Spleen (tissue), 11 donors: ENCODE results near the gene MCC. TPM values are rescaled to one million over a fixed set of nuclear protein-coding genes. Genes with fewer than 3 reads are reported as not detected.
A peak's percentile ranks its signal among the peaks of the same experiment; 100 is the strongest.

Experiments
- DNase-seq: peaks from one replicate; pipeline ENCODE4 v3.0.0-alpha.2; 2020
- H3K27ac ChIP-seq, 8 donors: fragments of 200-600 bp; sonication (generic) in 7 of 8; 1 replicate in 4 of 8; 2 replicates in 4 of 8; pipeline versions ENCODE4 v1.5.0 to v1.8.0; 2016 to 2021; ENCODE audit warnings: inconsistent platforms in 4 of 8, mild to moderate bottlenecking in 4 of 8, moderate library complexity in 1 of 8
- H3K27me3 ChIP-seq, 7 donors: fragments of 200-600 bp; sonication (generic) in 6 of 7; replicated peaks in 1 of 7; 1 replicate in 4 of 7; 2 replicates in 3 of 7; pipeline versions ENCODE4 v1.5.0 to v1.8.0; 2016 to 2021; ENCODE audit warnings: inconsistent platforms in 3 of 7, mild to moderate bottlenecking in 1 of 7
- H3K36me3 ChIP-seq, 6 donors: fragments of 200-600 bp; sonication (generic) in 5 of 6; 1 replicate in 4 of 6; 2 replicates in 2 of 6; pipeline versions ENCODE4 v1.5.0 to v1.8.0; 2016 to 2021; ENCODE audit warnings: inconsistent platforms in 2 of 6
- H3K4me1 ChIP-seq, 6 donors: fragments of 200-600 bp; sonication (generic) in 5 of 6; 1 replicate in 3 of 6; 2 replicates in 3 of 6; pipeline versions ENCODE4 v1.5.0 to v1.8.0; 2016 to 2021; ENCODE audit warnings: inconsistent platforms in 3 of 6
- H3K4me3 ChIP-seq, 8 donors: fragments of 200-600 bp; sonication (generic) in 7 of 8; 1 replicate in 4 of 8; 2 replicates in 4 of 8; pipeline versions ENCODE4 v1.5.0 to v1.8.0; 2016 to 2021; ENCODE audit warnings: inconsistent platforms in 4 of 8, mild to moderate bottlenecking in 4 of 8, moderate library complexity in 2 of 8
- H3K9me3 ChIP-seq, 8 donors: fragments of 200-600 bp; sonication (generic) in 7 of 8; 1 replicate in 4 of 8; 2 replicates in 4 of 8; pipeline versions ENCODE4 v1.5.0 to v1.8.0; 2016 to 2021; ENCODE audit warnings: inconsistent platforms in 4 of 8
- POLR2A ChIP-seq, 3 donors: fragments of 450-650 bp; IDR thresholded peaks; one replicate each; pipeline ENCODE4 v1.5.1; 2017; ENCODE audit warnings: antibody characterized with exemption in 3 of 3, mild to moderate bottlenecking in 1 of 3
- POLR2AphosphoS5 ChIP-seq, 3 donors: sonication (generic); formaldehyde crosslinking; IDR thresholded peaks; one replicate each; pipeline ENCODE4 v1.5.1; 2017; ENCODE audit warnings: antibody characterized with exemption in 3 of 3
- WGBS, 5 donors: extraction: QIAGEN DNeasy Blood & Tissue Kit in 3 of 5; methylation state at CpG; one replicate each; pipeline versions ENCODE4 v1.1.5 to v1.1.7; 2013 to 2018; 5-methylcytosine and 5-hydroxymethylcytosine counted together
- intact Hi-C: fragments of 100-400 bp; cut with DNase I; formaldehyde crosslinking; loops from one replicate; pipeline ENCODE4 v1.15.0; 2023; ENCODE audit warnings: low total_unique reads
- polyA plus RNA-seq, 3 donors: library from polyadenylated mRNA; stranded (reverse); fragments of 200-250 nt; gene quantifications; one replicate each; pipeline ENCODE4 v1.2.1, GENCODE V29; 2013
- total RNA-seq, 7 donors: library from RNA; depleted of rRNA in 3 of 7; stranded (reverse); fragments of >200 nt in 3 of 7; fragmentation: NEBNext Ultra II Directional in 4 of 7; extraction: Animal tissue kit (Norgen Biotek cat#: 25700) in 4 of 7; gene quantifications; one replicate each; pipeline versions ENCODE4 v1.1.0 to v1.2.1, GENCODE V29; 2016 to 2021
- TF ChIP-seq, protein P1 (sequence below), 11 experiments: fragments of 200-600 bp in 7 of 11; fragments of 450-650 bp in 4 of 11; sonication (generic) in 4 of 11; IDR thresholded peaks in 8 of 11; conservative IDR thresholded peaks in 3 of 11; 1 replicate in 7 of 11; 2 replicates in 4 of 11; pipeline versions ENCODE4 v1.4.0 to v1.8.0; 2016 to 2021; ENCODE audit warnings: antibody characterized with exemption in 11 of 11, inconsistent platforms in 4 of 11, mild to moderate bottlenecking in 1 of 11
- donor health status: healthy with polysubstance abuse.
- donor health status: DM: no; HTN: no; CAD: no; lungs with moderate emphysema.
- donor health status: DM: no; HTN: no; CAD: no.
- donor health status: Bipolar disorder and iron deficiency.
- donor health status: healthy.
- donor health status: DM: no; HTN: no; CAD: no.
- donor health status: DM: yes; HTN: yes; CAD: no.

Gene MCC
- total and polyA plus RNA-seq, 10 donors, result 1.3 to 32.8 (median 15.8) TPM

DNA sequence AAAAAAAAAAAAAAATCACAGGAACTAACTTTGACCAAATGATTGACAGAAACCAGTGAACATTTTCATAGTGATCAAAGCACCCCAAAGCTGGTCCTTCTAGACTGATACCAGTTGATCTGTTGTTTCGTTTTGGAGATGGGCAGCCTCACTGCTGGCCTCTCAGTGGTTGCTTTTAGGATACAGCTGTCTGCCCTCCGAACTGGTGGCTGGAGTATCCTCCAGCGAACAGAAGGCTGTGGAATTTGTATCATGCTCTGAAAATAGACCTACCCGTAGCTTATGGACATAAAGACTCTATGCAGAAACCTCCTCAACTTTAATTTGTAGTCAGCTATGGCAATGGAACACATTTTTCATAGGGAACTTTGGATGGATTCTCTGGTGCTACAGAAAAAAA lies 462.7 kb downstream of the MCC start:
- intact Hi-C loops, result no loop called here
- H3K4me1 ChIP-seq, result peaks cover 8 to 35% (median 18%) of the 10 kb centered on the region in 6 donors

DNA sequence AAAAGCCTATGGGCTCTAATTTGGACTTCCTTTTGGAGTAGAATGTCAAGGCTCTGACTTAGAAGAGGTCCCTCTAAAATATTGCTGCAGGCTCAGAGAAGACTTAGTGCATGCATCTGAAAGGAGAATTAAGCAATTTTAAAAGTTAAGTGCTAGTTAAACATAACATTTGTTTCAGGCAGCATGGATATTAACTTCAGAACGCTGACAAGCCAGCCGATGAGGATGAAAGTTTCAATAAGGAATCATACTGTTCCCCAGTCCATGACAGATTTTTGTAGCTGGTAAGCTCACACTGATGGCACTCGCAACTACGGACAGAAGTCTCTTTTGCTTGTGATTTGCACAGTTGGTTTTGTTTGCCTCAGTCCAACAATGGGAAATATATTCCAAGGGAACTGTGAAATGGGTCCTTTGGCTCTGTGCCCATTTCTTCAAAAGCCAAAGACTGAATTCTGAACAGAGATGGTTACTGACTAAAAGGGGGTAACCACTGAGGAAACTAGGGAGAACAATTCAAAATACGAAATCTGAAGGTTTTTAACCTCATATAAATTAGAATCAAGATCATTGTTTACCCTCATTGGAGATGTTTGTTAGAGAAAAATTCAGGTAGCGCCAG lies 464.1 kb downstream of the MCC start:
- intact Hi-C loops, result no loop called here
- Histone ChIP-seq H3K27ac (peak overlapping the region in 6 of 8 donors; percentile 4 to 70 (median 52)), H3K9me3 (no peaks in the 10 kb centered on the region), H3K36me3 (peaks cover 0 to 97% (median 27%) of the 10 kb centered on the region in 6 donors), H3K4me1 (peaks cover 8 to 36% (median 18%) of the 10 kb centered on the region in 6 donors), H3K27me3 (no peaks in the 10 kb centered on the region), H3K4me3 (no peak overlapping the region)
- 77 to 95% (median 86%) methylated on average over 6 of the region's 6 CpGs for WGBS, 5 donors
- TF ChIP-seq, protein P1, sequence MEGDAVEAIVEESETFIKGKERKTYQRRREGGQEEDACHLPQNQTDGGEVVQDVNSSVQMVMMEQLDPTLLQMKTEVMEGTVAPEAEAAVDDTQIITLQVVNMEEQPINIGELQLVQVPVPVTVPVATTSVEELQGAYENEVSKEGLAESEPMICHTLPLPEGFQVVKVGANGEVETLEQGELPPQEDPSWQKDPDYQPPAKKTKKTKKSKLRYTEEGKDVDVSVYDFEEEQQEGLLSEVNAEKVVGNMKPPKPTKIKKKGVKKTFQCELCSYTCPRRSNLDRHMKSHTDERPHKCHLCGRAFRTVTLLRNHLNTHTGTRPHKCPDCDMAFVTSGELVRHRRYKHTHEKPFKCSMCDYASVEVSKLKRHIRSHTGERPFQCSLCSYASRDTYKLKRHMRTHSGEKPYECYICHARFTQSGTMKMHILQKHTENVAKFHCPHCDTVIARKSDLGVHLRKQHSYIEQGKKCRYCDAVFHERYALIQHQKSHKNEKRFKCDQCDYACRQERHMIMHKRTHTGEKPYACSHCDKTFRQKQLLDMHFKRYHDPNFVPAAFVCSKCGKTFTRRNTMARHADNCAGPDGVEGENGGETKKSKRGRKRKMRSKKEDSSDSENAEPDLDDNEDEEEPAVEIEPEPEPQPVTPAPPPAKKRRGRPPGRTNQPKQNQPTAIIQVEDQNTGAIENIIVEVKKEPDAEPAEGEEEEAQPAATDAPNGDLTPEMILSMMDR (IDR thresholded peaks at IDR 0.05 in 8 of 11, conservative IDR thresholded peaks at IDR 0.05 in 3 of 11), result no peak
- TF ChIP-seq POLR2AphosphoS5 (IDR thresholded peaks at IDR 0.05) (no peak), POLR2A (IDR thresholded peaks at IDR 0.05) (no peak)
- no peak for DNase-seq

More for the DNA sequence above, 462.7 kb downstream of the MCC start:
- peaks cover 0 to 87% (median 26%) of the 10 kb centered on the region in 6 donors for H3K36me3 ChIP-seq
- H3K4me3 ChIP-seq, result no peak overlapping the region
- WGBS, 5 donors, result 91 to 97% (median 96%) methylated on average over 4 of the region's 4 CpGs
- no peaks in the 10 kb centered on the region for H3K9me3 ChIP-seq
- no peak for DNase-seq
- H3K27ac ChIP-seq, result no peak overlapping the region
- no peaks in the 10 kb centered on the region for H3K27me3 ChIP-seq
- TF ChIP-seq POLR2AphosphoS5 (IDR thresholded peaks at IDR 0.05), result peak in 1 of 3 donors; percentile 9
- TF ChIP-seq, protein P1 (IDR thresholded peaks at IDR 0.05 in 8 of 11, conservative IDR thresholded peaks at IDR 0.05 in 3 of 11), result no peak

DNA sequence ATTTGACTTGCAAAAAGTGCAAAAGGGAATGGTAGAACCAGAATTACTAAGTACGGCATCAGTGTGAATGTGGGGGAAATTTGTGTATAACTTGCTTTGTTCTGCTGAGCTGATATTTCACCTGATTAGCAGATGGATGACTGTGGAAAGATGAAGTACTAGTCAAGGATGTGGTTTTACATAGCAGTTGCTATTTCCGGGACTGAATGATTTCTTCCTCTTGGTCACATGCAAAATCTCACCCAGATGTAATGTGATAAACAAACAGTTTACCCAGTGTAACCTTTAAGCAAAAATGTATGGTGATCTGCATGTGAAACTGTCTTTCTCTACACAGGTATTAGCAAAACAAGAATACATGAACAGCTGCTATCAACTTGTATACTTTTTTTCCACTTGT lies 465.6 kb downstream of the MCC start:
- H3K27ac ChIP-seq, result peak overlapping the region; percentile 19 to 70 (median 29)
- TF ChIP-seq, protein P1 (IDR thresholded peaks at IDR 0.05 in 8 of 11, conservative IDR thresholded peaks at IDR 0.05 in 3 of 11), result no peak
- TF ChIP-seq POLR2AphosphoS5 (IDR thresholded peaks at IDR 0.05), result peak in 2 of 3 donors; percentile 26 to 31

DNA sequence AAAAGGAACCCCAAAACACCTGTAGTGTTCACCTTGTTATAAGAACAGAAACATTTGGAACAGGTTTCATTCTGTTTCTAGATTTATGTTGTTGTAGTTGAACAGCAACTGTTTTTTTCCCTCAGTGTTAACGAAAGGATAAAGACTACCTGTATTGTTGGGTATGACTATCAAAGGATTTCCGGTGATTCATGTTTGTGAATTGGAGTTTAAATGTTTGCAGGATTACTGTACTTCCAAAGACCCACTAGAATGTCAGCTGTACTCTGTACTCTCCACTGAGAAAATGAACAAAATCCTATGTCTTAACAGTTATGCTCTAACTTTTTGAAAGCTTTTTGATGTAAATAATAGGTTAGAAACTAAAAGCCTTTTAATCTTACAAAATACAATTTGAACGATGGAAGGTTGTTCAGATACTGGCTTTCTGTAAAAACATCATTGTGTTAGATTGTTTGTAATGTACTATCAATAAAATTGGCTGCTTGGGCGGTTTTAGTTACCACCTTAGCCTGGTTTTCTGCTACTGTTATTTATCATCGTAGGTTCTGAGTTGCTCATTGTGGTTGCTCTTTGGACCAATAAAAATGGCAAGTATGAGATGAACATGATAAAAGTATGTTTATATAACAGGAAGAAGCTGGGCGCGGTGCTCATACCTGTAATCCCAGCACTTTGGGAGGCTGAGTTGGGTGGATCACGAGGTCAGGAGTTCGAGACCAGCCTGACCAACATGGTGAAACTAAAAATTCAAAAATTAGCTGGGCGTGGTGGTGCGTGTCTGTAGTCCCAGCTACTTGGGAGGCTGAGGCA lies 467.6 kb downstream of the MCC start:
- 83 to 93% (median 88%) methylated on average over 11 of the region's 11 CpGs for WGBS, 5 donors
- intact Hi-C loops, result no loop called here
- peaks cover 0 to 97% (median 12%) of the 10 kb centered on the region in 6 donors for H3K36me3 ChIP-seq
- peak overlapping the region in 3 of 8 donors; percentile 2 to 70 (median 68) for H3K27ac ChIP-seq
- H3K4me1 ChIP-seq, result peaks cover 8 to 36% (median 18%) of the 10 kb centered on the region in 6 donors
- no peaks in the 10 kb centered on the region for H3K27me3 ChIP-seq
- H3K9me3 ChIP-seq, result no peaks in the 10 kb centered on the region
- TF ChIP-seq, protein P1 (IDR thresholded peaks at IDR 0.05 in 8 of 11, conservative IDR thresholded peaks at IDR 0.05 in 3 of 11), result no peak
- peak in 1 of 3 donors; percentile 17 for TF ChIP-seq POLR2AphosphoS5 (IDR thresholded peaks at IDR 0.05)
- TF ChIP-seq POLR2A (IDR thresholded peaks at IDR 0.05), result no peak
- no peak overlapping the region for H3K4me3 ChIP-seq
- no peak for DNase-seq

More for the DNA sequence above, 465.6 kb downstream of the MCC start:
- no peaks in the 10 kb centered on the region for H3K27me3 ChIP-seq
- no peak overlapping the region for H3K4me3 ChIP-seq
- peaks cover 8 to 36% (median 18%) of the 10 kb centered on the region in 6 donors for H3K4me1 ChIP-seq
- intact Hi-C loops, result no loop called here
- no peak for DNase-seq
- 19 to 43% (median 24%) methylated on average over 2 of the region's 2 CpGs for WGBS, 5 donors
- H3K9me3 ChIP-seq, result no peaks in the 10 kb centered on the region
- peaks cover 0 to 97% (median 26%) of the 10 kb centered on the region in 6 donors for H3K36me3 ChIP-seq
